Ishikawa (cell line): Measurements from ENCODE around the gene SEC14L3.

Source experiments
- CEBPB ChIP-seq: IDR thresholded peaks from 2 replicates; pipeline ENCODE4 v1.6.1; 2012
- CREB1 ChIP-seq: IDR thresholded peaks from 2 replicates; pipeline ENCODE4 v1.6.1; 2012; ENCODE audit warnings: low read depth
- EGR1 ChIP-seq: IDR thresholded peaks from 2 replicates; pipeline ENCODE4 v1.6.1; 2012
- EP300 ChIP-seq: IDR thresholded peaks from 2 replicates; pipeline ENCODE4 v1.6.1; 2012; ENCODE audit warnings: borderline replicate concordance
- FOXM1 ChIP-seq: IDR thresholded peaks from 2 replicates; pipeline ENCODE4 v1.6.1; 2012; ENCODE audit warnings: low read depth, borderline replicate concordance
- NFIC ChIP-seq: IDR thresholded peaks from 2 replicates; pipeline ENCODE4 v1.6.1; 2012
- RAD21 ChIP-seq: IDR thresholded peaks from 2 replicates; pipeline ENCODE4 v1.6.1; 2012; ENCODE audit warnings: low read depth
- TAF1 ChIP-seq: IDR thresholded peaks from 2 replicates; pipeline ENCODE4 v1.6.1; 2012; ENCODE audit warnings: low read depth, mild to moderate bottlenecking
- TCF12 ChIP-seq: IDR thresholded peaks from 2 replicates; pipeline ENCODE4 v1.6.1; 2012; ENCODE audit warnings: low read depth
- TEAD4 ChIP-seq: IDR thresholded peaks from 2 replicates; pipeline ENCODE4 v1.6.1; 2012
- USF1 ChIP-seq: IDR thresholded peaks from 2 replicates; pipeline ENCODE4 v1.6.1; 2012
- YY1 ChIP-seq: IDR thresholded peaks from 2 replicates; pipeline ENCODE4 v1.6.1; 2012; ENCODE audit warnings: low read depth
- ZBTB7A ChIP-seq: IDR thresholded peaks from 2 replicates; pipeline ENCODE4 v1.6.1; 2012; ENCODE audit warnings: low read depth
- TF ChIP-seq, protein P1 (sequence below): IDR thresholded peaks from 2 replicates; pipeline ENCODE4 v1.6.1; 2012
- TF ChIP-seq, protein P2 (sequence below): IDR thresholded peaks from 2 replicates; pipeline ENCODE4 v1.6.1; 2012; ENCODE audit warnings: low read depth, mild to moderate bottlenecking

The SEC14L3 gene

GRCh38 chr22:30497466-30498150 is 25.8 kb upstream of the SEC14L3 start:
- no peak for TF ChIP-seq EP300
- TF ChIP-seq, protein P1, sequence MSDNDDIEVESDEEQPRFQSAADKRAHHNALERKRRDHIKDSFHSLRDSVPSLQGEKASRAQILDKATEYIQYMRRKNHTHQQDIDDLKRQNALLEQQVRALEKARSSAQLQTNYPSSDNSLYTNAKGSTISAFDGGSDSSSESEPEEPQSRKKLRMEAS, result no peak
- no peak for TF ChIP-seq NFIC
- TF ChIP-seq FOXM1, result no peak
- TF ChIP-seq ZBTB7A, result no peak

- TF ChIP-seq YY1 (no peak), CREB1 (no peak)
Measured at GRCh38 chr22:30495041-30495784, 23.4 kb upstream of the SEC14L3 start.

DNA sequence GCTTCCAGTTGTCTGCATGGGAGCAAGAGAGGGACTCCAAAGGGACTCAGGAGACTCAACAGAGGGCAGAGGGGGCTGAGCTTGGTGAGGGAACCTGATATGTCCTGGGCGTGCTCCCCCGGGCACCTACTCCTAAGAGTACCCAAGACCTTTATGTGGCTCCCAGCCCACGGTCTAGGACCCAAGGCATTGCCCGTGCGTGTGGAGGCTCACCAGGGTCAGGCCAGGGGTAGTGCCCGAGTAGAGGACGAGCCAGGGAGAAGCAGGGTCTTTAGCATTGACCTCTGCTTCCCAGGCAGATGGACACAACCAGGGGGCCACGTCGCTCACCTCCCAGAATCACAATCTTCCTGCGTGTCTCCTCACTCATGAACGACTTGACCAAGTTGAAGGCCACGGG is 20.3 kb upstream of the SEC14L3 start:
- no peak for TF ChIP-seq EP300
- TF ChIP-seq, protein P1, result no peak
- no peak for TF ChIP-seq USF1
- no peak for TF ChIP-seq NFIC
- TF ChIP-seq, protein P2, sequence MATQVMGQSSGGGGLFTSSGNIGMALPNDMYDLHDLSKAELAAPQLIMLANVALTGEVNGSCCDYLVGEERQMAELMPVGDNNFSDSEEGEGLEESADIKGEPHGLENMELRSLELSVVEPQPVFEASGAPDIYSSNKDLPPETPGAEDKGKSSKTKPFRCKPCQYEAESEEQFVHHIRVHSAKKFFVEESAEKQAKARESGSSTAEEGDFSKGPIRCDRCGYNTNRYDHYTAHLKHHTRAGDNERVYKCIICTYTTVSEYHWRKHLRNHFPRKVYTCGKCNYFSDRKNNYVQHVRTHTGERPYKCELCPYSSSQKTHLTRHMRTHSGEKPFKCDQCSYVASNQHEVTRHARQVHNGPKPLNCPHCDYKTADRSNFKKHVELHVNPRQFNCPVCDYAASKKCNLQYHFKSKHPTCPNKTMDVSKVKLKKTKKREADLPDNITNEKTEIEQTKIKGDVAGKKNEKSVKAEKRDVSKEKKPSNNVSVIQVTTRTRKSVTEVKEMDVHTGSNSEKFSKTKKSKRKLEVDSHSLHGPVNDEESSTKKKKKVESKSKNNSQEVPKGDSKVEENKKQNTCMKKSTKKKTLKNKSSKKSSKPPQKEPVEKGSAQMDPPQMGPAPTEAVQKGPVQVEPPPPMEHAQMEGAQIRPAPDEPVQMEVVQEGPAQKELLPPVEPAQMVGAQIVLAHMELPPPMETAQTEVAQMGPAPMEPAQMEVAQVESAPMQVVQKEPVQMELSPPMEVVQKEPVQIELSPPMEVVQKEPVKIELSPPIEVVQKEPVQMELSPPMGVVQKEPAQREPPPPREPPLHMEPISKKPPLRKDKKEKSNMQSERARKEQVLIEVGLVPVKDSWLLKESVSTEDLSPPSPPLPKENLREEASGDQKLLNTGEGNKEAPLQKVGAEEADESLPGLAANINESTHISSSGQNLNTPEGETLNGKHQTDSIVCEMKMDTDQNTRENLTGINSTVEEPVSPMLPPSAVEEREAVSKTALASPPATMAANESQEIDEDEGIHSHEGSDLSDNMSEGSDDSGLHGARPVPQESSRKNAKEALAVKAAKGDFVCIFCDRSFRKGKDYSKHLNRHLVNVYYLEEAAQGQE, result no peak
- TF ChIP-seq TCF12, result no peak
- no peak for TF ChIP-seq CREB1
- no peak for TF ChIP-seq RAD21
- no peak for TF ChIP-seq FOXM1
- no peak for TF ChIP-seq CEBPB
- TF ChIP-seq EGR1, result no peak
- TF ChIP-seq TEAD4, result no peak
- TF ChIP-seq ZBTB7A, result no peak
- no peak for TF ChIP-seq YY1
- no peak for TF ChIP-seq TAF1

DNA sequence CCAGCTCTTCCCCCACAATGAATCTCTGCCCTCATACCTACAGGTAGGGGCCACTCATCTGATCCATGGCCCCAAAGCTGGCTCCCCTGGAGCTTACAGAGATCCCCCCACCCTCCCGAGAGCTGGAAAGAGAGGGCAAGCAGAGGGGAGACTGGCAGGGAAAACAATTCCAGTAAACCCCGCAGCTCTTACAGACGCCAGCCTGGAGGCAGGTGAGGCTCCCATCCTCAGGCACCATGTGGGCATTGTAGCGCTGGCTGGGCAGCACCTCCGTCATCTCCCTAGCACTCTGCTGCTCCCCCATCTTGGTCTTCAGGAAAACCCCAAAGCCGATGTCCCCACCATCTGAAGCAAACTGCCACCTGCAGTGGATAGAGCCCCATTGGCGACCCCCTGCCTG is 19.6 kb upstream of the SEC14L3 start:
- TF ChIP-seq TCF12, result no peak
- TF ChIP-seq TEAD4, result no peak
- TF ChIP-seq ZBTB7A, result no peak
- TF ChIP-seq, protein P1, result no peak
- no peak for TF ChIP-seq YY1
- TF ChIP-seq EGR1, result no peak
- TF ChIP-seq CEBPB, result no peak
- TF ChIP-seq USF1, result no peak
- no peak for TF ChIP-seq TAF1
- no peak for TF ChIP-seq NFIC
- no peak for TF ChIP-seq FOXM1
- TF ChIP-seq, protein P2, result no peak
- TF ChIP-seq CREB1, result no peak
- no peak for TF ChIP-seq EP300
- TF ChIP-seq RAD21, result no peak

DNA sequence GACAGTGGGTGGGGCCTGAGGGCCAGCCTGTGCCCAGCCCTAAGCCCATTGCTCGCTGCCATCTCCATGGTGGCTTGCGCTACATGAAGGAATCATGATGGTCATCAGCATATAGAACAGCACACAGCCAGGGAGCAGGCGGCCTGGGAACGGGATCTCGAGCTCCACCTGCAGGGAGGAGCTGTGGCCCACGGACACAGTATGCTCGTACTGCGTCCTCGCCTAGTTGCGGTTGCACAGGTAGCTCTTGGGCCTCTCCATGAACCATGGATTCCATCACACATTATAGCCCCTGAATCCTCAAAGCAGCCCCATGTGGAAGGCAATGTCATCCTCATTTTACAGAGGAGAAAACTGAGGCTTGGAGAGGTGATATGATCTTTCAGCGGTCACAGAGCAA is 18.6 kb upstream of the SEC14L3 start:
- TF ChIP-seq NFIC (no peak), RAD21 (peak; percentile 36; the same call in 1 of the 2 replicates)

GRCh38 chr22:30488121-30488520 is 16.3 kb upstream of the SEC14L3 start:
- no peak for TF ChIP-seq NFIC
- no peak for TF ChIP-seq USF1
- TF ChIP-seq, protein P2, result no peak
- no peak for TF ChIP-seq EP300
- TF ChIP-seq TEAD4, result no peak
- no peak for TF ChIP-seq TAF1
- TF ChIP-seq, protein P1, result no peak
- no peak for TF ChIP-seq CREB1
- no peak for TF ChIP-seq CEBPB
